OCI-LY7 (cell line): ENCODE results near the gene ACTR3.

ENCODE experiments used
- CTCF ChIP-seq: fragments of 200-600 bp; sonication (generic); conservative IDR thresholded peaks from 2 replicates; pipeline ENCODE4 v1.5.1; 2014; ENCODE audit warnings: mild to moderate bottlenecking, antibody characterized with exemption, low read length, moderate library complexity, mixed read lengths
- EZH2phosphoT487 ChIP-seq: fragments of 200-600 bp; sonication (generic); IDR thresholded peaks from 2 replicates; pipeline ENCODE4 v1.6.1; 2018; ENCODE audit warnings: low read depth, borderline replicate concordance, mild to moderate bottlenecking, mixed run types, antibody characterized with exemption, low read length, moderate library complexity, mixed read lengths

- TF ChIP-seq CTCF (no peak), EZH2phosphoT487 (no peak)
Observed at GRCh38 chr2:113966171-113966570, 76.3 kb downstream of the ACTR3 start.
